ENCODE results near the gene PIGR. TPM values are rescaled to one million over a fixed set of nuclear protein-coding genes. Genes with fewer than 3 reads are reported as not detected.

Gene PIGR, protein sequence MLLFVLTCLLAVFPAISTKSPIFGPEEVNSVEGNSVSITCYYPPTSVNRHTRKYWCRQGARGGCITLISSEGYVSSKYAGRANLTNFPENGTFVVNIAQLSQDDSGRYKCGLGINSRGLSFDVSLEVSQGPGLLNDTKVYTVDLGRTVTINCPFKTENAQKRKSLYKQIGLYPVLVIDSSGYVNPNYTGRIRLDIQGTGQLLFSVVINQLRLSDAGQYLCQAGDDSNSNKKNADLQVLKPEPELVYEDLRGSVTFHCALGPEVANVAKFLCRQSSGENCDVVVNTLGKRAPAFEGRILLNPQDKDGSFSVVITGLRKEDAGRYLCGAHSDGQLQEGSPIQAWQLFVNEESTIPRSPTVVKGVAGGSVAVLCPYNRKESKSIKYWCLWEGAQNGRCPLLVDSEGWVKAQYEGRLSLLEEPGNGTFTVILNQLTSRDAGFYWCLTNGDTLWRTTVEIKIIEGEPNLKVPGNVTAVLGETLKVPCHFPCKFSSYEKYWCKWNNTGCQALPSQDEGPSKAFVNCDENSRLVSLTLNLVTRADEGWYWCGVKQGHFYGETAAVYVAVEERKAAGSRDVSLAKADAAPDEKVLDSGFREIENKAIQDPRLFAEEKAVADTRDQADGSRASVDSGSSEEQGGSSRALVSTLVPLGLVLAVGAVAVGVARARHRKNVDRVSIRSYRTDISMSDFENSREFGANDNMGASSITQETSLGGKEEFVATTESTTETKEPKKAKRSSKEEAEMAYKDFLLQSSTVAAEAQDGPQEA
- total RNA-seq = 1 to 10 TPM in 1 of 2 experiments, under 1 TPM in 1; 0.31 to 1.0 TPM

DNA sequence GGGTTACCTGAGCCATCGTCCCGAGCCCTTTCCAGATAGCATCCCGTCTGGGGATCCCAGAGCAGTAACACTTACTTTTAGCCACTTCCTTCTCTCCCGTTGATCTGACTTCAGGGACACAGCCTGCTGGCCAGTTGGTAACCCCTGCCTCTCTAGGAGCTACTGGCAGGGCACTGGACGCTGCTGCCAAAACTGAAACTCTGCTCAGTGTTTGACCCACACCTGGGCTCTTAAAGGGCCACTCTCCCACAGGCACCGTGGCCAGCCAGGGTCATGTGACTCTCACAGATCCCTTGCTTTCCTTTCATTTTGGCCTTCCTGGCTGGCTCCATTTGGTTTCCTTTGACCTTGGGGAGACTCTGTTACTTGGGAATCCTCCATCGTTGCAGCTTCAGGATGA is at the start of gene PIGR:
PIGR (minus strand) TSS at position 206 of the 400 bp plus-strand sequence. CDS start 5,935 bp downstream, outside the sequence.
- ChIA-PET CTCF (interaction anchor here (0.7 to 1.7 kb wide), 5 partner anchors 9 to 35 kb away, joined by 3 to 4 read pairs (median 4); no protein-coding TSS in a partner anchor), POLR2A (no interaction called here)

DNA sequence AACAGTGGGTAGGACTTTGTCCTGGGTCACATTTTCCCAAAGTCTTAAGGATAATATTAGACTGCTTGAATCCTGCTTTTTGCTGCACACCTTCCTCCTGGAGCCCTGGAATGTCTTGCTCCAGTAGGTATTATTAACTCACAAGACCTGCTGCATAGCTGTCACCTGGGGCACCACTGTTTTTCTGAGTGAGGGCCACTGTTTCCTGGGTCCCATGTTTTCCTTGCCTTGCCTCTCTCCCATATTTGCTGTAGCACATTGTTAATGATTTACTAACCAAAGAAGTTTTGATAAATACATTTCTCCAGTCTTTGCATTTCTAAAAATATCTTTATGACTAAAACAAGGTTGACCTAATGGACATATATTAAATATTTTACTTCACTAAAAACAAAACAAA is 46.5 kb upstream of the PIGR start:
- POLR2A ChIA-PET = no interaction called here
- CTCF ChIA-PET = no interaction called here

DNA sequence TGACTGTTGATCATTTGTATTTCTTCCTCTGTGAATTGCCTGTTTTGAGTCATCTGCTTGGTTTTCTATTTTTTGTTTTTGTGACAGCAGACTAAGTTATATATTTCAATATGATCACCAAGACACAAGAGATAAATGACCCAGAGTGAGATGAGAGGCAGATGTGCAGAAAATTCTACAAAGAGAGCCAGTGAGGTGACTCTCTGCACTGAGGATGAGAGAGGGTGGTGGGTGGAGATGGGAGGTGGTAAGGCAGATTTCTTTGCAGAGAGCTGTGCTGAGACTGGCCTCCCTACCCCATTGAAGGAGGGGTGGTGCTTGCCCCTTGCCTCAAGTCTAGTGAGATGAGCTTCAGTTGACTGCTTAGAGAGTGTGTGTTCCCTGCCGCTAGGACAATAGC is 41.6 kb upstream of the PIGR start:
- CTCF ChIA-PET = no interaction called here

DNA sequence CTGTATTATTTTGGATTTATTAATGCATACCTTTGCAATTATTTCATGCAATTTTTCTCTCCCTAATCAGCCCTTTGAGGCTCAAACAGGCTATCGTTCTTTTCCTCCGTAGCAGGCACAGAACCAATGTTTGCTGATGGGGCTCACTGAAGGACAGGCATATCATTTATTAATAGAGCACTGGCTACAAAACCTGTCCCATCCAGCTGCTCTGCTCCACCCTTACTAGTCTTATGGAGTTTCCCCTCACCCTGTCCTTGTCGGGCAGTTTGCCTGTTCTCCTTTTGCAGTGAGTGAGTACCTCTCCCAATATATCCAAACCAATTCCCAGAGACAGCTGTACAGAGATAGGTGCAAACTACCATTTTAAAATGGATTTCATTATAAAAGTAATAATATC is 40.6 kb upstream of the PIGR start:
- ChIA-PET CTCF (no interaction called here), POLR2A (no interaction called here)

More for the DNA sequence above, 41.6 kb upstream of the PIGR start:
- POLR2A ChIA-PET = no interaction called here

DNA sequence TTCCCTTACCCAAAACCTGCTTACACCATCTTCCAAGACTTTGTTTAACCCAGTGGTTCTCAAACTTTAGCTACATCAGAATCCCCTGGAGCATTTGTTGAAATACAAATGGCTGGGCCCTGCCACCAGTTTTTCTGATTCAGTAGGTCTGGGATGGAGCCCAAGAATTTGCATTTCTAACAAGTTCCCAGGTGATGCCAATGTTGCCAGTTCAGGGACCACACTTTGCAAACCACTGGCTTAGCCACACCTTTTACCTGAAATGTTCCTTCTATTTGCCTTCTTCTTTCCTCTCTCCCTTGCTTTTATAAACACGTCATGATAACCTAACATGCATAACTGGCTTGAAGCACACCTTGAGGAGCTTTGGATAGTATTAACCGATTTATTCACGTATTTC is 40.1 kb upstream of the PIGR start:
- CTCF ChIA-PET = no interaction called here
- POLR2A ChIA-PET = no interaction called here

DNA sequence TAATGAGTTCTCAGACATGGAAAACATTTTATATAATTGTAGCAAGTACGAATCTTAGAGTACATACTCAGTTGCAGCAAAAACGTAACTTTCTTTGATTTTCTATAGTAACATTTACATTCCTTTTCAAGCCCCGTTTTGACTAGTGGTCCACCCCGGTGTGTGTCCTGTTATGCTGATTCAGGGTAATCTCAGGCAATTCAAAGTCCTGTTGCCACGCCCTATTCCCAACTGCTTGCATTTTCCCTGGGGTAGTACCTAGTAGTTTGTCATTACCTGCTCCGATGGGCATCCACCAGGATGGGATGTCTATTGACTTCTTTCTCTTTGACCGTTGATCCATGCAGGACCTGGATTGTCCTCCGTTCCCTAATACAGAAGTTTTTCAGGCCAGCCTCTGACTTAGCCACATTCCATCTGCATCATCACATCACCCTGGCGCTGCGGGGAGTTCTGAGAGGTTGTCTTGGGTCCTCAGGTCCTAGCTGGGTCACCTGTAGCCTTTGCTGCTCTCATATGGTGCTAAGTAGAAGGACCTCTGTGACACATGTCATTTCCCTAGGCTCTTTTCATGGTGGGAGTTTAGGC is 39.0 kb upstream of the PIGR start:
- CTCF ChIA-PET = no interaction called here

DNA sequence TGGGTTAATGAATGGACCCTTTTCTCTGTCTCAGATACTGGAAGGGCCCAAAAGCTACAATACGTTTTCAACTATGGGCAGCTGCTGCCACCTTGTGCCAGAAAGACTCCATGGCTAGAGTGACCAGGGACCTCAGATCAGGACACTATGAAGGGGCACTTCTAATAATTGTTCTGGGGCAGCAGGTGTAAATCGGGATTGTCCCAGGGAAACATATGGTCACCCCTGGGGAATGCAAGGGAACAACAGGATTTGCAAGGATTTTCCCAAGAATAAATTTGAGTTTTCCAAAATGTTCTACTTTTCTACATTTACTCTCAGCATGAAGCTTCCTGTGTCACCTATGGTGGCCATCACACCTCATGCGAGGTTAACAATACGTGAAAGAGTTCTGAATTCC is 36.0 kb upstream of the PIGR start:
- POLR2A ChIA-PET = no interaction called here
- CTCF ChIA-PET = interaction anchor here (1.0 to 3.8 kb wide), 22 partner anchors 11 to 491 kb away, joined by 3 to 36 read pairs (median 4); partner anchors contain the start of gene PIGR

More for the DNA sequence above, 39.0 kb upstream of the PIGR start:
- POLR2A ChIA-PET = no interaction called here

DNA sequence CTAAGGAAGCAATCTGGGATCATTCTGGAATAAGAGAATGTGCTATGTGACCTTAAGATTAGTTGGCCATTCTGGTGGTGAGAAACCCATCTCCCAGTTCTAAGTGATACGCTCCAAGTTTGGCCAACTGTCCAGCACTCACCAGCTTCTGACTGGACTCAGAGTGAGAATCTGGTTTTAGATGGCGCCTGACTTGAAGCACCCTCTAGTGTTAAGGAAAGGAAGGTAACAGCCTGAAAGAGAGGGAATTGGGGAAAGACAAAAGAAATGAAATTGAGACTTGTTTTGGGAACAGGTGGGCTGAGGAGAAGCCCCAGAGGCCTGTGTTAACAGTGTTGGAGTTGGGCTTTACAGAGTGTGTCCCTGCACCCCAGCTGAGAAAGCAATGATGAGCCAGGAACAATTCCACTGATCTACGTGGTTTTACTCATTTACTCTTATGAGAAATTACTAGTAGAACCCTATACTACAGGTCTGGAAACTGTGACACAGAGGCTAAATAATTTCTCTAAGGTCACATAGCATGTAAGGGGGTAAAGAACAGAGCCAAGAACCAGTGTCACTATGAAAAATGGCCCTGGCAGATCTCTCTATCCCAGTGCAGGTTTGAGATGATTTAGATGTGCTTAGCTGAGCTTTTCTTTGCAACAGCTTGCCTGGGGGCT is 33.2 kb upstream of the PIGR start:
- POLR2A ChIA-PET = no interaction called here
- CTCF ChIA-PET = interaction anchor here (1.3 kb wide), 1 partner anchor 12 kb away, joined by 3 read pairs; no protein-coding TSS in a partner anchor

DNA sequence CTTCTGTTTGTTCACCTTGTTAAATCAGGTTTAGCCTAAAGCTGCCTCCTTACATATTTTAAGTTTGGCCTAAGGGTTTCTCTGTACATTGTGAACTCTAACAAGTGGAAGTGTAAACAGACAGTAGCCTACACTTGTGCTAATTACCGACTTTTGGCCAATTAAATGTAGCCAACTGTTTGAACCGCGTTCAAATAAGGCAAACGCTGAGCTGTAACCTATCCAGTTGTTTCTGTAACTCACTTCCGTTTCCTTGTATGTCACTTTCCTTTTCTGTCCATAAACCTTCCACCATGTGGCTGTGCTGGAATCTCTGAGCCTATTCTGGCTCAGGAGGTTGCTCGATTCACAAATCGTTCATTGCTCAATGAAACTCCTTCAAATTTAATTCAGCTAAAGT is 32.0 kb upstream of the PIGR start:
- ChIA-PET CTCF (no interaction called here), POLR2A (no interaction called here)

DNA sequence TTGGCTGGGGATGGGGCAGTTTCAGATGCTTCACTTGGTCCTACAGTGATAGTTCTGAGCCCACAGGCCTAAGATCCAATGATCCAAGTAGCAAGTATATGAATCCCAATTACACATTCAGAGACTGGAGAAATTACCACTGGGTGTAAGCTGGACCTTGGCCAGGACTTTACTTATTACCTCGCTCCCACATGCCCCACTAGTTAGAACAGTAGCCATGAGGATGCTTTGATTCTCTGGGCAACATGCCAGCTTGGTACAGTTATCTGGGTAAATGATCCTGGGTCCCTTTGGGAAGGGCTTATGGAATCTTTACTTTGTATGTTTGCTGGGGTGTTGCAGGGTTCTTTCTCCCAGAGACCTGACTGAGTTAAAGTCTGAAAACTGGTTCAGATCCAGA is 29.0 kb upstream of the PIGR start:
- ChIA-PET CTCF (no interaction called here), POLR2A (no interaction called here)

DNA sequence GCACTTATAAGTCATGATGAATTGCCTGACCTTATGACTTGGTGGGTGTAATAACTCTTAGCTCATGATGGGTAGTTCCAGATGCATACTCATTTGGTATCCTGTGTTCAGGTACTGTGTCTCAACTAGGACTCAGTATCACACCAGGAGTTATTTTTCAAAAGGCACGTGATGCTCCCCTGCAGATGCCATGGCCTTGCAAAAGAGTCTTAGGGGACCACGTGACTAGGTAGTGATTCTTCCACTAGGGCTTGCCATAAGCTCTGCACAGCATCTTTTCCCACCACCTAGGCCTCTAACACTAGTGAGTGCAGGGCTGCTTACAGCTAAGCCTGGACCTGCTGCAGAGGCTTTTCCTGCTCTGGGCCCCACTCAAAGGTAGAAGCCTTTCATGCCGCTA is 27.9 kb upstream of the PIGR start:
- POLR2A ChIA-PET = no interaction called here

DNA sequence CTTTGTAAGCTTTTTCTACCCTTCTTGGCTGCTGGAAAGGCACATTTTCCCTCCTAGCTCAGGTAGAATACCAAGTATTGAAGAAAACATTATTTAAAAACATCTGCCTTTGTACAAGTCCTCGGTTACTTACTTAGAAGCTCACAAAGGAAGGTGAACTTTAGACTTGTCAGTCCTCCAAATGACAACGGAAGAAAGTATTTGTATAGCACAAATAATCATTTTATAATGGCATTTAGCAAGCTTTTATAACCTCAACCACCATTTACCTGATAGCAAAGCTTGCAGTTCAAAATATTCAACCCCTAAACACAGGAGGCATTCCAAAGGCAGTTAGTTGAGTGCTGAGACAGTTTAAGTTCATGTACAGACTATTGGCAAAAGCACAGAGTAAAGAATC is 26.5 kb upstream of the PIGR start:
- CTCF ChIA-PET = interaction anchor here (1.1 to 2.1 kb wide), 3 partner anchors 10 to 40 kb away, joined by 3 to 10 read pairs (median 3); no protein-coding TSS in a partner anchor
- POLR2A ChIA-PET = no interaction called here

More for the DNA sequence above, 27.9 kb upstream of the PIGR start:
- CTCF ChIA-PET = no interaction called here

DNA sequence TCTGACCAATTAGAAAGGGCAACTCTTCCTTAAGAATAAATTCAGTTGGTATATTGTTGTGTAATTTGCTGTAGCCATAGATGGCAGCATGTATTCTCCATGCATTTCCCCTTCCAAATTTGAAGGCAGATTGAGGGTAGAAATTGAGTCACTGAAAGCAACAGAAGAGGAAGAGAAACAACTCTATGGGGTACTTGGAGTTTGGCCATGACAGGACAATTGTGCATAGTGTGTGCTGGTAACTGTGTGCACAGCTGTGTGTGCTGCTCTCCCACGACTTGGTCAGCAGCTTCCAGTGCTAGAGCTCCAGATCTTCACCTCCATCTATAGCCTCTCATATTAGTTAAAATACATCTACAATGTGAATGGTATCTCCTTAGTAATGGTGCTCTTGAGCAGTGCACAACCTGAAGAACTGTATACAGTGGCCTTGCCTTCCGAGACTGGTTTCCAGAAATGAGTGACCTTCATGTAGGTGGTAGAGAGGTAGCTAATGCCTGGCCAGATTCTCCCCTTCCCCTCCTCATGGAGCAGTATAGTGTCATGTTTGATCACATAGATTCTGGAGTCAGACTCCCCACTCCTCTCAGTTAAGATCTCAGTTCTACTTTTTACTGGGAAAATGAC is 24.9 kb upstream of the PIGR start:
- ChIA-PET CTCF (interaction anchor here (2.1 kb wide), 1 partner anchor 11 kb away, joined by 10 read pairs; no protein-coding TSS in a partner anchor), POLR2A (no interaction called here)

DNA sequence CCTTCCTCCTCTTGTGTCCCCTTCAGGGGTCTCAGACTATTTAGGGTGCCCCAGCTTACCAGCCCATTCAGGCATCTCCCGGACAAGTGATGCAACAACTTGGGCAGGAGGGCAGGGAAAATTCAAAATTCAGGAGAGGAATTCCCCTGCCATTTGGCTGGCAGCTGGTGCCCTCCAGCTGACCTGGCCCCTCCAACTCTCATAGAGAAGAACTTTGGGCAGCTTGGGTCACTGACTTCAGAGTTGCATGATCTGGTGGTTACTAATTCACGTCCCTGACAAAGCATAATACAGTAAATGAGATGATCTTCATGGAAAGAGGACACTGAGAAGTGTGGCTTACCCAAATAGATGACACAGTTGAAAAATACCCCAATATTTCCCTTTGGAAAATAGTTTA is 24.2 kb upstream of the PIGR start, which contains the start of gene FCAMR:
FCAMR (minus strand) TSS at position 15 of the 400 bp plus-strand sequence. CDS start 335 bp downstream, outside the sequence.
- POLR2A ChIA-PET = no interaction called here
- CTCF ChIA-PET = interaction anchor here (2.1 kb wide), 1 partner anchor 12 kb away, joined by 10 read pairs; no protein-coding TSS in a partner anchor

DNA sequence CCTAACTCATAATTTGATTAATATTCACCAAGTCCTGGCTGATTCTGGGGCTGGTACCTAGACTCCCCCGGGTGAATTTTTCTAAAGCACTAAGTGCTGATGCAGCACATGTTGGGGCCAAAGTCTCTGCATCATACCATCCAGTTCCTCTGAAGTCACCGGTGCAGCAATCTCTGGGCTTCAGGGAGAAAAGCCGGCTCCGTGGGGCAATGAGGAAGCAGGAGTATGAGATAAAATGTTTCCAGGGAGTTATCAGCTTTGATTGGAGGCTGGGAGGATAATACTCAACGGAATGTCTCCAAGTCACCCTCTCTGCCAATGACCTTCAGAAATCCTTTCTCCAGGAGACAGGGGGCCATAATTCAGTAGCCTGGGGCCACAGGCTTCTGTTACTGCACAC is 22.8 kb upstream of the PIGR start:
- ChIA-PET POLR2A (no interaction called here), CTCF (no interaction called here)

DNA sequence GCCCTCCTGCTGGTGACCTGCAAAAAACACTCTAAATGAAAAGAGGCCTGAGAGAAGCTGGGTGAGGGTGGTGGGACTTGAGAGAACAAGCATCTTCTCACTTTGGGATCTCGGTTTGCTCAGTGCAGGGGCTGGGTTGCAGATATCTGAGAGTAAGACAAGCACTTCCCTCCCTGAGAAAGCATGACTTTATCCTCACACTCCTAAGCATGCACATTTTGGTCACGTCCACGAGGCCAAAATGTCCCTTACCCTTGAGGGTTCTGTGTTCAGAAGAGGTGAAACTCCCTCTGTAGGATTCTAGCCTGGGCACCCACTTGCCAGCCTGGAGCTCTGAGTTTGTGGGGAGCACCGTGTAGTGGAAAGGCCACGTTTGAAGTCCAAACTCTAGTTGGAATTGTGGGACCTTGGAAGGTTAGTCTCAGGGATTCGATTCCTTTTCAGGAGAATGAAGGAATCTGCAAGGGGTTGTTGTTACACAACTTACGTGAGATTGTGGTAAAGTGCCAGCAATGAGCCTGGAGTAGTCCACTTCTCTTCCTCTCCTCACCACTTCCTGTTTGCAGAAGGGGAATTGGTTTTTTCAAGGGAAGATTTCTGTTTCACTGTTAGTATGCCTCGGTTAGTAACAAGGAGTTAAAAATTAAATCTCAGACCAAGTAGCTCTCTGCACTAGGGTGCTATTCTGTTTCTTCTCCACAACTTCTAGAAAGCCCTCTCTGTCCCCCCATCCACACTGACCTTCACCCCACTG is 21.0 kb upstream of the PIGR start:
- ChIA-PET CTCF (interaction anchor here (0.5 kb wide), 1 partner anchor 340 kb away, joined by 4 read pairs; no protein-coding TSS in a partner anchor), POLR2A (interaction anchor here (0.8 kb wide), 1 partner anchor 108 kb away, joined by 3 read pairs; no protein-coding TSS in a partner anchor)

DNA sequence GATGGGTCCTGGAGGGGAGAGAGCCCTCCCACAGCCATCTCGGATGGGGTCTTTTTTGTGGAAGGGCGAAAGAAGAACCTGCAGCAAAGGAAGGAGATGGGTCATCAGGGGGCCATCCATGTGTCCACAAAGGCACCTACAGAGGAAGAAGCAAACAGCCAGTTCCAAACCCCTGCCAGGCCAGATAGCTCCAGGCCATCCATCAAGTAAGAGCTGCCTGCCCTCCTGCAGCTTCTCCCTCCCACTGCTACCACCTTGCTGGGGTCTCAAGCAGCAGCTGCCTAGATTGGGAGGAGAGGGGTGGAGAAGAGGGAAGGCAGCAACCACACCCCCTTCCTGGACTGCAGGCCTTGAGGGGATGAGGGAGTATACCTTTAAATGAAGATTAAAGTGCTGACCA is 19.5 kb upstream of the PIGR start:
- ChIA-PET CTCF (no interaction called here), POLR2A (no interaction called here)

DNA sequence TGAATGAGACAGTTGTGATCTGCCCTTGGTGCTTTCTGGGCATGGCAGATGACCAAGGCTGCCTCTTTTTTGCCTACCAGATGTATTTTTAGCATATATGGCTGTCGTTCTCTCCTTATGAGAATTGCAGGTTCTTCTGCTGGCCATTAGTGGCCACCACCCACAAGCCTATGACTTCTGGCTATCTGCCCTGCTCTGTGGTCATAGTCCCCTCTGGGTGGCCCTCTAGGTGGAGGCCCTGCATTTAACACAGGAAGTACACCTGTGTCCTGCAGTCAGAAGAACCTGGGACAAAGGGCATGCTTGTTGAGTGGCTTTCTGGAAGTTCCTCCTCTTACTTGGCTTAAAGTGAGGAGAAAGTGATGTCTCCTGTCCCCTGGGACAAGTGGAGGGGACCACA is 17.5 kb upstream of the PIGR start:
- POLR2A ChIA-PET = no interaction called here
- CTCF ChIA-PET = no interaction called here
